ENCODE data around the gene TEN1. TPM values are rescaled to one million over a fixed set of nuclear protein-coding genes. Genes with fewer than 3 reads are reported as not detected.
"Not testable (repeated sequence)": the region's sequence is repeated elsewhere in the genome, so short reads cannot be mapped to it uniquely, and the experiment has no call there.

Gene TEN1
- total and polyA plus RNA-seq, 4 donors = 8.9 to 19.7 (median 16.9) TPM

- H3K27me3 ChIP-seq (ENCODE audit: control insufficient read depth in 1 of 2, insufficient read depth in 2 of 2, low read length in 1 of 2) = no peaks in the 10 kb centered on the region
- H3K9me3 ChIP-seq (ENCODE audit: control insufficient read depth, low read length) = no peaks in the 10 kb centered on the region
- H3K27ac ChIP-seq (ENCODE audit: low read depth in 1 of 2, low read length in 2 of 2) = no peak overlapping the region
- ATAC-seq (ENCODE audit: low FRiP score) (no peak), DNase-seq (no peak)
- H3K4me1 ChIP-seq (ENCODE audit: control insufficient read depth in 1 of 2, insufficient read depth in 2 of 2, low read length in 2 of 2) = no peaks in the 10 kb centered on the region
- no peaks in the 10 kb centered on the region for H3K36me3 ChIP-seq (ENCODE audit: control insufficient read depth in 1 of 2, insufficient read depth in 2 of 2, low read length in 1 of 2)
- intact Hi-C loops (cut with DNase I) = no loop called here
- H3K4me3 ChIP-seq (ENCODE audit: low read length in 2 of 2) = no peak overlapping the region
- WGBS, 2 donors = 72 to 82% methylated on average over 4 of the region's 4 CpGs
Measured at GRCh38 chr17:75970011-75970523, 9.0 kb upstream of the TEN1 start.

- H3K36me3 ChIP-seq (ENCODE audit: control insufficient read depth in 1 of 2, insufficient read depth in 2 of 2, low read length in 1 of 2) = no peaks in the 10 kb centered on the region
- WGBS, 2 donors = 85 to 86% methylated on average over 7 of the region's 7 CpGs
- H3K4me3 ChIP-seq (ENCODE audit: low read length in 2 of 2) = no peak overlapping the region
- no peak overlapping the region for H3K27ac ChIP-seq (ENCODE audit: low read depth in 1 of 2, low read length in 2 of 2)
- no peaks in the 10 kb centered on the region for H3K9me3 ChIP-seq (ENCODE audit: control insufficient read depth, low read length)
- no peaks in the 10 kb centered on the region for H3K4me1 ChIP-seq (ENCODE audit: control insufficient read depth in 1 of 2, insufficient read depth in 2 of 2, low read length in 2 of 2)
- DNase-seq (no peak), ATAC-seq (ENCODE audit: low FRiP score) (no peak)
- intact Hi-C loops (cut with DNase I) = no loop called here
- H3K27me3 ChIP-seq (ENCODE audit: control insufficient read depth in 1 of 2, insufficient read depth in 2 of 2, low read length in 1 of 2) = no peaks in the 10 kb centered on the region
Measured at GRCh38 chr17:75970626-75971025, 8.4 kb upstream of the TEN1 start.

- H3K9me3 ChIP-seq (ENCODE audit: control insufficient read depth, low read length); DNase-seq; ATAC-seq (ENCODE audit: low FRiP score); H3K27me3 ChIP-seq (ENCODE audit: control insufficient read depth in 1 of 2, insufficient read depth in 2 of 2, low read length in 1 of 2); H3K36me3 ChIP-seq (ENCODE audit: control insufficient read depth in 1 of 2, insufficient read depth in 2 of 2, low read length in 1 of 2); H3K27ac ChIP-seq (ENCODE audit: low read depth in 1 of 2, low read length in 2 of 2); H3K4me1 ChIP-seq (ENCODE audit: control insufficient read depth in 1 of 2, insufficient read depth in 2 of 2, low read length in 2 of 2); H3K4me3 ChIP-seq (ENCODE audit: low read length in 2 of 2); intact Hi-C loops (cut with DNase I): not testable (repeated sequence)
- 95% methylated on average over 6 of the region's 6 CpGs for WGBS, 2 donors
Measured at GRCh38 chr17:75975187-75975586, 3.9 kb upstream of the TEN1 start.

GRCh38 chr17:75975757-75976174 lies 3.3 kb upstream of the TEN1 start:
- no peaks in the 10 kb centered on the region for H3K36me3 ChIP-seq (ENCODE audit: control insufficient read depth in 1 of 2, insufficient read depth in 2 of 2, low read length in 1 of 2)
- DNase-seq (no peak), ATAC-seq (ENCODE audit: low FRiP score) (no peak)
- H3K9me3 ChIP-seq (ENCODE audit: control insufficient read depth, low read length) = no peaks in the 10 kb centered on the region
- intact Hi-C loops (cut with DNase I) = no loop called here
- peaks cover 0 to 2% of the 10 kb centered on the region in 2 donors for H3K4me1 ChIP-seq (ENCODE audit: control insufficient read depth in 1 of 2, insufficient read depth in 2 of 2, low read length in 2 of 2)
- H3K27ac ChIP-seq (ENCODE audit: low read depth in 1 of 2, low read length in 2 of 2) = no peak overlapping the region
- H3K4me3 ChIP-seq (ENCODE audit: low read length in 2 of 2) = no peak overlapping the region
- H3K27me3 ChIP-seq (ENCODE audit: control insufficient read depth in 1 of 2, insufficient read depth in 2 of 2, low read length in 1 of 2) = no peaks in the 10 kb centered on the region
- WGBS, 2 donors = 78 to 82% methylated on average over 5 of the region's 5 CpGs

- Histone ChIP-seq H3K27me3 (ENCODE audit: control insufficient read depth in 1 of 2, insufficient read depth in 2 of 2, low read length in 1 of 2) (no peaks in the 10 kb centered on the region), H3K36me3 (ENCODE audit: control insufficient read depth in 1 of 2, insufficient read depth in 2 of 2, low read length in 1 of 2) (no peaks in the 10 kb centered on the region), H3K4me3 (ENCODE audit: low read length in 2 of 2) (no peak overlapping the region), H3K27ac (ENCODE audit: low read depth in 1 of 2, low read length in 2 of 2) (no peak overlapping the region), H3K4me1 (ENCODE audit: control insufficient read depth in 1 of 2, insufficient read depth in 2 of 2, low read length in 2 of 2) (peaks cover 0 to 2% of the 10 kb centered on the region in 2 donors), H3K9me3 (ENCODE audit: control insufficient read depth, low read length) (no peaks in the 10 kb centered on the region)
- DNase-seq = no peak
- intact Hi-C loops (cut with DNase I) = no loop called here
- 30 to 41% methylated on average over 9 of the region's 9 CpGs for WGBS, 2 donors
- no peak for ATAC-seq (ENCODE audit: low FRiP score)
Measured at GRCh38 chr17:75976175-75976848, 2.7 kb upstream of the TEN1 start.

GRCh38 chr17:75979705-75980187 lies 706 bp downstream of the TEN1 start:
- H3K27ac ChIP-seq (ENCODE audit: low read depth in 1 of 2, low read length in 2 of 2) = peak overlapping the region; percentile 47 to 87
- H3K36me3 ChIP-seq (ENCODE audit: control insufficient read depth in 1 of 2, insufficient read depth in 2 of 2, low read length in 1 of 2) = no peaks in the 10 kb centered on the region
- intact Hi-C loops (cut with DNase I) = no loop called here
- no peak for DNase-seq
- H3K27me3 ChIP-seq (ENCODE audit: control insufficient read depth in 1 of 2, insufficient read depth in 2 of 2, low read length in 1 of 2) = no peaks in the 10 kb centered on the region
- ATAC-seq (ENCODE audit: low FRiP score) = peak; percentile 66
- H3K4me3 ChIP-seq (ENCODE audit: low read length in 2 of 2) = peak overlapping the region; percentile 23 to 57
- H3K4me1 ChIP-seq (ENCODE audit: control insufficient read depth in 1 of 2, insufficient read depth in 2 of 2, low read length in 2 of 2) = peaks cover 0 to 2% of the 10 kb centered on the region in 2 donors
- WGBS, 2 donors = 2 to 3% methylated on average over 19 of the region's 19 CpGs
- H3K9me3 ChIP-seq (ENCODE audit: control insufficient read depth, low read length) = no peaks in the 10 kb centered on the region

- no peaks in the 10 kb centered on the region for H3K27me3 ChIP-seq (ENCODE audit: control insufficient read depth in 1 of 2, insufficient read depth in 2 of 2, low read length in 1 of 2)
- ATAC-seq (ENCODE audit: low FRiP score) = no peak
- peaks cover 0 to 2% of the 10 kb centered on the region in 2 donors for H3K4me1 ChIP-seq (ENCODE audit: control insufficient read depth in 1 of 2, insufficient read depth in 2 of 2, low read length in 2 of 2)
Measured at GRCh38 chr17:75980188-75981018, 1.4 kb downstream of the TEN1 start.

GRCh38 chr17:75981019-75981615 lies 2.1 kb downstream of the TEN1 start:
- WGBS, 2 donors = 93 to 96% methylated on average over 7 of the region's 7 CpGs
- Histone ChIP-seq H3K4me3 (ENCODE audit: low read length in 2 of 2) (no peak overlapping the region), H3K27ac (ENCODE audit: low read depth in 1 of 2, low read length in 2 of 2) (no peak overlapping the region), H3K4me1 (ENCODE audit: control insufficient read depth in 1 of 2, insufficient read depth in 2 of 2, low read length in 2 of 2) (no peaks in the 10 kb centered on the region), H3K36me3 (ENCODE audit: control insufficient read depth in 1 of 2, insufficient read depth in 2 of 2, low read length in 1 of 2) (no peaks in the 10 kb centered on the region), H3K27me3 (ENCODE audit: control insufficient read depth in 1 of 2, insufficient read depth in 2 of 2, low read length in 1 of 2) (no peaks in the 10 kb centered on the region), H3K9me3 (ENCODE audit: control insufficient read depth, low read length) (no peaks in the 10 kb centered on the region)
- DNase-seq = peak in 1 of 2 donors; percentile 10
- intact Hi-C loops (cut with DNase I) = no loop called here
- no peak for ATAC-seq (ENCODE audit: low FRiP score)

More at GRCh38 chr17:75980188-75981018, 1.4 kb downstream of the TEN1 start:
- intact Hi-C loops (cut with DNase I) = no loop called here
- 85 to 88% methylated on average over 18 of the region's 18 CpGs for WGBS, 2 donors
- Histone ChIP-seq H3K36me3 (ENCODE audit: control insufficient read depth in 1 of 2, insufficient read depth in 2 of 2, low read length in 1 of 2) (no peaks in the 10 kb centered on the region), H3K27ac (ENCODE audit: low read depth in 1 of 2, low read length in 2 of 2) (peak overlapping the region; percentile 47 to 87), H3K4me3 (ENCODE audit: low read length in 2 of 2) (peak overlapping the region in 1 of 2 donors; percentile 57), H3K9me3 (ENCODE audit: control insufficient read depth, low read length) (no peaks in the 10 kb centered on the region)
- peak in 1 of 2 donors; percentile 27 for DNase-seq

All from aorta (tissue), 5 donors.